Measurements from ENCODE around the gene CREB3L2. TPM values are rescaled to one million over a fixed set of nuclear protein-coding genes. Genes with fewer than 3 reads are reported as not detected.

CREB3L2 gene
- total and polyA plus RNA-seq, 8 donors: 6.6 to 38.4 (median 32.2) TPM

DNA sequence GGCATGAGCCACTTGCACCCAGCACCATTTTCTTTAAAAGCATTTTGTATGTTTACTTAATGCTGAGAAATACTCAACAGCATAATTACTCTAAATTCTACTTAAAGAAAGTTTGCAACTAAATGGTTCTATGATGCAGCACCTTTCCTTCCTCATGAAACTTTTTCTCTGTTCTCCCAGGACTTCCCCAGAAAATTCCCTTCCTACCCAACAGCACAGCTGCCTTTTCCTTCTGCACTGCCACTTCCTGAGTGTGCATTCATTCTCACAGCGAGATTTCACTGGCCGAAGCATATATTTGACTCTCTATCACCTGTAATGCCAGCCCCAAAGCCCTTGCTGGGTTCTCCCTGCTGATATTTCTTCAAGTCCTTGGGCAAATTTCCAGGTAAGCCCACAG, 113.6 kb downstream of the CREB3L2 start:
- intact Hi-C loops (cut with DNase I): no loop called here
- Histone ChIP-seq H3K4me3 (no peak overlapping the region), H3K36me3 (peaks cover 5 to 25% (median 12%) of the 10 kb centered on the region in 3 donors)

DNA sequence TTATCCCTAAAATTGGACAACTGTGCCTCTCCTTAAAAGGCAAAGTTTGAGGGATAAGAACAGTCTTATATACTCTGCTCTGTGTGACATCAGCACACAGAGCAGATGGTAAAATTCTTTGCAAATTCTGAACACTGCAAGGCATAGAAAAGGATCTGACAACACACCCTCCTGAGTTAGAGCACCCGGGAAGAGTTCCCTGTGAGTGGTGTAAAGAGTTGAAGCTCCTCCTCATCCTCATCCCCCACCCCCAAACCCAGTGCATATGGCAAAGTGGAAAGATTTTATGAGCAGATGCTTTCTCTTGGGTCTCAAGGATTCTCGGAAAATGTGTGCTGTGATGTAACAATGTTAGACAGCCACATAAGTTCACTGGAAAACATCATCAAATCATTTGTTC, 115.1 kb downstream of the CREB3L2 start:
- ATAC-seq (no peak), FAIRE-seq (no peak), DNase-seq (no peak)
- H3K27ac ChIP-seq: no peak overlapping the region
- peaks cover 5 to 40% (median 21%) of the 10 kb centered on the region in 3 donors for H3K36me3 ChIP-seq
- intact Hi-C loops (cut with DNase I): no loop called here
- H3K27me3 ChIP-seq: no peaks in the 10 kb centered on the region
- no peak overlapping the region for H3K4me3 ChIP-seq
- TF ChIP-seq, protein P1, sequence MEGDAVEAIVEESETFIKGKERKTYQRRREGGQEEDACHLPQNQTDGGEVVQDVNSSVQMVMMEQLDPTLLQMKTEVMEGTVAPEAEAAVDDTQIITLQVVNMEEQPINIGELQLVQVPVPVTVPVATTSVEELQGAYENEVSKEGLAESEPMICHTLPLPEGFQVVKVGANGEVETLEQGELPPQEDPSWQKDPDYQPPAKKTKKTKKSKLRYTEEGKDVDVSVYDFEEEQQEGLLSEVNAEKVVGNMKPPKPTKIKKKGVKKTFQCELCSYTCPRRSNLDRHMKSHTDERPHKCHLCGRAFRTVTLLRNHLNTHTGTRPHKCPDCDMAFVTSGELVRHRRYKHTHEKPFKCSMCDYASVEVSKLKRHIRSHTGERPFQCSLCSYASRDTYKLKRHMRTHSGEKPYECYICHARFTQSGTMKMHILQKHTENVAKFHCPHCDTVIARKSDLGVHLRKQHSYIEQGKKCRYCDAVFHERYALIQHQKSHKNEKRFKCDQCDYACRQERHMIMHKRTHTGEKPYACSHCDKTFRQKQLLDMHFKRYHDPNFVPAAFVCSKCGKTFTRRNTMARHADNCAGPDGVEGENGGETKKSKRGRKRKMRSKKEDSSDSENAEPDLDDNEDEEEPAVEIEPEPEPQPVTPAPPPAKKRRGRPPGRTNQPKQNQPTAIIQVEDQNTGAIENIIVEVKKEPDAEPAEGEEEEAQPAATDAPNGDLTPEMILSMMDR (IDR thresholded peaks at IDR 0.05): no peak
- H3K4me1 ChIP-seq: peaks cover 0 to 10% (median 0%) of the 10 kb centered on the region in 3 donors
- H3K9me3 ChIP-seq: no peaks in the 10 kb centered on the region
- 69 to 81% methylated on average over 2 of the region's 2 CpGs for WGBS, 2 donors

More for the DNA sequence above, 113.6 kb downstream of the CREB3L2 start:
- Histone ChIP-seq H3K9me3 (no peaks in the 10 kb centered on the region), H3K27ac (no peak overlapping the region), H3K27me3 (no peaks in the 10 kb centered on the region), H3K4me1 (peaks cover 0 to 10% (median 0%) of the 10 kb centered on the region in 3 donors)
- TF ChIP-seq, protein P1 (IDR thresholded peaks at IDR 0.05): no peak
- FAIRE-seq (no peak), ATAC-seq (no peak), DNase-seq (no peak)
- 61 to 70% methylated on average over 2 of the region's 2 CpGs for WGBS, 2 donors

DNA sequence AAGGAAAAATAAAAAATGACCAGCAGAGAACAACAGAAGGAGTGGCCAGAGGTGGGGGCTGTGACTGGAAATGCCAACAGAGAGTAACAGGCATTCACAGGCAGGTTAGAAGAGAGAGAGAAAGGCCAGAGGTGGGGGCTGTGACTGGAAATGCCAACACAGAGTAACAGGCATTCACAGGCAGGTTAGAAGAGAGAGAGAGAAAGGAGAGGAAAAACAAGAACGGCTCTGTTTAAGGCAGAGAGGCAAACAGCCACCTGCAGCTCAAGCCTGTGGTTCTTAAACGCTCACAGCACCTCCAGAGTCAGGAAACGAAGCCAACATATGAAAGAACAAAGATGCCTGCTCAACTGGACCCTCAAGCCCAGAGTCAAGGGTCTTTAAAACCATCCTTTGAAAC, 115.6 kb downstream of the CREB3L2 start:
- H3K36me3 ChIP-seq: peaks cover 5 to 45% (median 26%) of the 10 kb centered on the region in 3 donors
- DNase-seq (no peak), FAIRE-seq (no peak), ATAC-seq (no peak)
- H3K9me3 ChIP-seq: no peaks in the 10 kb centered on the region
- no peaks in the 10 kb centered on the region for H3K27me3 ChIP-seq
- intact Hi-C loops (cut with DNase I): no loop called here
- H3K4me1 ChIP-seq: peaks cover 0 to 7% (median 0%) of the 10 kb centered on the region in 3 donors
- TF ChIP-seq, protein P1 (IDR thresholded peaks at IDR 0.05): no peak
- WGBS, 2 donors: 80 to 93% methylated on average over 3 of the region's 3 CpGs
- no peak overlapping the region for H3K4me3 ChIP-seq
- no peak overlapping the region for H3K27ac ChIP-seq

DNA sequence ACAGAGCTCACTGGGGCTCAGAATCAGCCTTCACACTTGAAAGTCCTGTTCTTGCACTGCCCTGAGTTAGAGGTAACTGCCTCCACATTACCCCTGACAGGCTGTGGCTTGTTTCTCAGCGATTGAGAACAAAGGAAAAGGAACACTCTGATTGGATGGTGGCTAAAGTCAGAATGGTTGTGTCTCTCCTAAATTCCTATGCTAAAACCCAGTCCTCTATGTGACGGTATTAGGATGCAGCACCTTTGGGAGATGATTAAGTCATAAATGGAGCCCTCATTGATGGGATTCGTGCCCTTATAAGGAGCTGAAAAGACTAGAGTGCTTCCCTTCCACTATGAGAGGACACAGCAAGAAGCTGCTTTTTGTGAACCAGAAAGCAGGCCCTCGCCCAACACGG, 116.2 kb downstream of the CREB3L2 start:
- TF ChIP-seq, protein P1 (IDR thresholded peaks at IDR 0.05): no peak
- DNase-seq (no peak), ATAC-seq (no peak), FAIRE-seq (no peak)
- Histone ChIP-seq H3K27ac (no peak overlapping the region), H3K36me3 (peaks cover 5 to 51% (median 27%) of the 10 kb centered on the region in 3 donors), H3K9me3 (no peaks in the 10 kb centered on the region), H3K4me1 (peaks cover 0 to under 1% (median 0%) of the 10 kb centered on the region in 3 donors), H3K4me3 (no peak overlapping the region), H3K27me3 (no peaks in the 10 kb centered on the region)
- WGBS, 2 donors: 87 to 88% methylated on average over 5 of the region's 5 CpGs
- intact Hi-C loops (cut with DNase I): no loop called here

DNA sequence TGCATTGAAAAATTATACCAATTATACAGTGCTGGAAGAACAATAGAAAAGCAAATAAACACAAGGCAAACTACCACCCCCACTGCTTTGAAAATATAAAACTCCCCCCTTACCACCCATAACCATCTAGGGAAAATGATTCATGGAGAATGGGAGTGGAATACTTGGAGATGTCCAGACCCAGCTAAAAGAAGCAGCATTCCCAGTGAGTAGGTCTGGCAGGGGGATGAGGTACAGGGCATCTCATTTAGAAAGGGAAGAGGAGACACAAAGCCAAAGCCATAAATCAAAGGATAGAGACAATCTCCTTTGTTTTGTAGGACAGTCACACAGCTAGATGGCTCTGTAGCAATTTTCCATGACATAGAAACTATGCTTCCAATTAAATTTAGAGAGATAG, 119.1 kb downstream of the CREB3L2 start:
- intact Hi-C loops (cut with DNase I): no loop called here
- no peak for FAIRE-seq
- no peak overlapping the region for H3K27ac ChIP-seq
- no peaks in the 10 kb centered on the region for H3K27me3 ChIP-seq
- H3K9me3 ChIP-seq: no peaks in the 10 kb centered on the region
- no peak for DNase-seq
- TF ChIP-seq, protein P1 (IDR thresholded peaks at IDR 0.05): no peak
- no peaks in the 10 kb centered on the region for H3K4me1 ChIP-seq
- H3K36me3 ChIP-seq: peaks cover 5 to 78% (median 35%) of the 10 kb centered on the region in 3 donors
- ATAC-seq: no peak
- no peak overlapping the region for H3K4me3 ChIP-seq
